Measurements from ENCODE around the gene ORMDL2.
A peak's percentile ranks its signal among the peaks of the same experiment; 100 is the strongest.
"Not testable (repeated sequence)": the region's sequence is repeated elsewhere in the genome, so short reads cannot be mapped to it uniquely, and the experiment has no call there.

Gene ORMDL2

GRCh38 chr12:55829967-55830600, 12.2 kb downstream of the ORMDL2 start:
- DNase-seq (ENCODE audit: low read depth), result peak; percentile 7

DNA sequence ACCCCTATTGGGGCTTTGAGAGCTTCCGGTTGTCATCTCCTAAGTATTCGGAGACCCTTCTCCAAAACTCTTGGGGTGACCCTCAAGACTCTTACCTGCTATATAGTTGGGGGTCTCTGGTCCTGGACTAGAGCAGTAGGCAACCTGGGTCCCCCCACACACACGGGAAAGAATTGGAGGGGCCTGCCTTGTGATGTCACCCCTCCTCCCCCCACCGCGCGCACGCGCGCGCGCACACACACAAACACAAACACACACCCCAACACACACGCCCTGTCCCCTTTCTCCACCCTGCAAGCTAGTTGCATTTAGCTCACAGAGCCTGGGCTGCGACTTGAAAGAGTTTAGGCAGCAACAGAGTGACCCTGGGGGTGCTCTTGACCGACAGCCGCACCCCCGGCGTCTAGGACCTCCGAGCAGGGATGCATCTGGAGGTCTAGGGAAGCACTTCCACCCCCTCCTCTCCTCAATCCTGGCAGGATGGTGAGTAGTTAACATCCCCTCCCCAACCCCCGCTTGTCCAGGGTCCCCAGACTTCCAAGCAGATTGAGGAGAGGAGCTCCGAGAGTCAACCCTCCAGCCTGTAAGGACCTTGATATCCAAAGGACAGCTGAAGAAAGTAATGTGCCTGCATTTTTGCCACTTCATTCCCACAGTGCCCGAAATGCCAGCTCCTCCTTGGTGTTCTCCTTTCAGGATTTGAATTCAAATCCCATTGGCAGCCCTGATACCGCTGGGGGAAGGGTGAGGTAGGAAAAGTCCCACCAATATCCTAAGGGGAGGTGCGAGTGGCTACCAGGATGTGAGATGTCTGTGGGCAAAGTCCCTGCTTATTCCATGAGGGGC, 13.0 kb downstream of the ORMDL2 start:
- DNase-seq (ENCODE audit: low read depth), result peak; percentile 27

GRCh38 chr12:55831447-55831815, 13.6 kb downstream of the ORMDL2 start:
- DNase-seq (ENCODE audit: low read depth), result no peak

DNA sequence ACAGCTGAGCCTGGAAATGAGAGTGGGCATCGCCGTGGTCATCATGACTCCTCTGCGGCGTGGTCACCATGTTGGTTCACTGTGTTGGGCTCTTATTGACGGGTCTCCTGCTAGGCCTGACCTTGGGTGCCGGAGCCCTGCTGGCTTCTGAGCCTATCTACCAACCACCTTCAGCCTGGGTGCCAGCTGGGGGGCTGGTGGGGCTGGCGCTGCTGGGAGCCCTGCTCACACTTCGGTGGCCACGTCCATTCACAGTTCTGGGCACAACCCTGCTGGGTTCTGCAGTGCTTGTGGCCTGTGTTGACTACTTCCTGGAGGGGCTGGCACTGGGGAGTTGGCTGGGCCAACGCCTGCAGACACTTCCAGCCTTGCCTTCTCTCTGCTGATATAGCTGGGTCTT, 15.2 kb downstream of the ORMDL2 start:
- no peak for DNase-seq (ENCODE audit: low read depth)

GRCh38 chr12:55834400-55834799, 16.6 kb downstream of the ORMDL2 start:
- DNase-seq (ENCODE audit: low read depth), result not testable (repeated sequence)

DNA sequence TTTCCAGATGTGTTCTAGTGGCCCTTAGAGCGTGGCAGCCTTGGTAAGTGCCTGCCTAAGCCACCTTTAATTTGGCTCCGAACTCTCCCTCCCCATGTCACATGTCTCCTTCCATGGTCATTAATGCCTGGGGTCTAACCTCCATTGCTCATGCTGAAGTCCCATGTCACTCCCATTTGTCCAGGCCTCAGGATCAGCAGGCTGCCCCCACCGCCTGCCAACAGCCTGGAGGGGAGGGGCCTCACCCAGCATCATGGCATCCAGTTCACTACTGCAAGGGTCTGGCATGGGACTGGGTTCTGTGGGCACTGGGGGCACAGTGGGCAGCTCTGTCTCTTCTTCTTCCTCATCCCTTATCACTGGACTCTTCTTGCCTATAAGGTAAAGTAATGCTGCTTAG, 20.5 kb downstream of the ORMDL2 start:
- DNase-seq (ENCODE audit: low read depth), result no peak

DNA sequence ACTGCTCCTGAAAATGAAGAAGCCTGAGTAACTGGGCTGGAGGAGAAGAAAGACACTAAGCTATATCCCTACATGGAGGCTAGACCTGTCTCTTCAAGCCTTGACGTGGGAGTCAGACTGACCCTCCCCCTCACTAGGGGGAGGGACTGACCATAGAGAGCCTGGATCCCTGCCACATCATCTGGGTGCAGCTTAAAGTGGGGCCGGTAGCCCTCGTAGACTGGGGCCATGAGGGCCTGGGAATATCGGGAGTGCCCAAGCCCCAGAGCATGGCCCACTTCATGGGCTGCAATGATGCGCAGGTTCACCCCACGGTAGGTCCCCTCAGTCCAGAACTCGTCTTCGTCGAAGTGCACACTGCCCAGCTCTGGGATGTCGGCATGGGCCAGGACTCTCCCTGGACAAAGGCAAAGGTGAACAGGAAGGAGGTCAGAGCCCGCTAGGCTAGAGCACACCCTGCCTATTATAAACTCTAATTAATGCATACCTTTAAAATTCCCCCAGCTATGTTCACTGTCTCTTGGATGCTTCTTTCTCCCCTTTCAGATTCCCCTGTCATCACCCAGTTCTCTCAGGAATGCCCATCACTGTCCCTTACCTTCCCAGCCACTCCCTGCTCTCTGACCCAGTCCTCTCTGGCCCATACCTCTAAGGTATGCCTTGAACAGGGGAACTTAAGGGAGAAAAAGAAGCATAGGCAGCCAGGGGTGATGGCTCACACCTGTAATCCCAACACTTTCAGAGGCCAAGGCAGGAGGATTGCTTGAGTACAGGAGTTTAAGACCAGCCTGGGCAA, 21.7 kb downstream of the ORMDL2 start:
- DNase-seq (ENCODE audit: low read depth), result no peak

GRCh38 chr12:55840581-55841351, 22.9 kb downstream of the ORMDL2 start:
- no peak for DNase-seq (ENCODE audit: low read depth)

DNA sequence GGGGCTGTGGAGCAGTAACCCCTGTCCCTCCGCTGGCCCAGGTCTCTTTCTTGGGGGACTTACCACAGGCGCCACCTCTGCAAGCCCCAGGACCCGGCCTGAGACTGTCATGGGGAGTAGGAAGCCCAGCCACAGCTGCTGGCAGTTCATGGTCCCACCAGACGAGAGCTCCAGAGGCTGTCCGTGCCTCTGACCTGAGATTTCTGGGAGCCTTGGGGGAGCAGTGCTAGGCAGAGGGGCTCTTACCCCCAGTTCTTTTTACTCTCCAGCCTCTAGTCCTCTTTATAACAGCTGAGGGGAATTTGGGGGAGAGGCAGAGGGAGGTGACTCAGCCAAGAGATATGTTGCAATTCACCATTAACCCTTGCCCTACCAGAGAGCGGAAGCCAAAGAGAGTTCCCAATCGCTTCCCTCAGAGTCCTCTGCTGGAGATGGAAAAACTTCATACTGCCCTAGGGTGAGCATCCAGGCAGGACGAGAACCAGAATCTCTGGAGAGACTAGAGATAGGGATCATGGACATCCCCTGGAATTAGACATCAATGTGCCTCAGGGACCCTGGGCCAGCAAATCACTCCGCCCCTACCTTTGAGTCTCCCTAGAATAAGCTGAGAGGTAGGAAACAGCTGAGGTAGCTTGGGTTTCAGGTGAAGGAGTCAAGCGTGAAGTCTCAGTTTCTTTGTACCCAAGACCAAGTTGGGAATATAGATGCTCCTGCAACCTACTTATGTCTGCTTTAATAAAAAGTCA, 25.0 kb downstream of the ORMDL2 start, which contains the start of gene MMP19:
MMP19 (minus strand) TSS at position 256 of the 749 bp plus-strand sequence; CDS start at position 150, 106 bp downstream.
- no peak for DNase-seq (ENCODE audit: low read depth)

GRCh38 chr12:55843431-55843830, 25.6 kb downstream of the ORMDL2 start:
- DNase-seq (ENCODE audit: low read depth), result no peak

DNA sequence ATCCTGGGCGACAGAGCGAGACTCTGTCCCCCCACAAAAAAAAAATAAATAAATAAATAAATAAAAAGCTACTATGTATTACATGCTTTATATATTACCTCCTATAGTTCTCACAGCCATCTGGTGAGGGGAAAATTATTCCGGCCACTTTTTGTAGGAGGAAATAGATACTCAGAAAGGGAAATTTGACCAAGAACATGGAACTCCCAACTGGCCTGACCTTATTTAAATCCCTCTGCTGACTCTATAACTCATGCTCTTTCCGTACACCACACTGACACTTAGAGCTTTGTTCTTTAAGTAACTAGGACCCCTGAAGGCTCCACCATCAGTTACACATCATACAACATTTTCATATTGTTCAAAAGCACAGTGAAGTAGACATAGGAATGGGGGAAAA, 27.1 kb downstream of the ORMDL2 start:
- DNase-seq (ENCODE audit: low read depth), result no peak

DNA sequence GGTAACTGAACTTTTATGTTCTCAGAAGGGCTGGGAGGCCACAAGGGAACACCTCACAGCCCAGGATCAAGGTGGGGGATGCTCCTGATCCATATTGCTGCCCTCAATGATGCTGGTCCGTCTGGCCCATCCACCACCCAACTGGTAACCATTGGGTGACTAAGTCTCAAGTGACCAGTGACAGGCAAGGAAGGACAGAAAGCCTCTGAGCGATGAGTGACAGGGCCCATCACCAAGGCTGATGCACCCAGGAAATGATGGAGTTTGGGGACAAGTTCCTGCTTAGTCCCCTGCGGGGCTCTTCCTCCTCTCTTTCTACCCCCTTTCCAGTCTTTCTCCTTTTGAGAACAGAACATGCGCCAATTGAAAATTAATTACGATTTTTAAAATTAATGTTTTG, 27.5 kb downstream of the ORMDL2 start:
- DNase-seq (ENCODE audit: low read depth), result no peak

DNA sequence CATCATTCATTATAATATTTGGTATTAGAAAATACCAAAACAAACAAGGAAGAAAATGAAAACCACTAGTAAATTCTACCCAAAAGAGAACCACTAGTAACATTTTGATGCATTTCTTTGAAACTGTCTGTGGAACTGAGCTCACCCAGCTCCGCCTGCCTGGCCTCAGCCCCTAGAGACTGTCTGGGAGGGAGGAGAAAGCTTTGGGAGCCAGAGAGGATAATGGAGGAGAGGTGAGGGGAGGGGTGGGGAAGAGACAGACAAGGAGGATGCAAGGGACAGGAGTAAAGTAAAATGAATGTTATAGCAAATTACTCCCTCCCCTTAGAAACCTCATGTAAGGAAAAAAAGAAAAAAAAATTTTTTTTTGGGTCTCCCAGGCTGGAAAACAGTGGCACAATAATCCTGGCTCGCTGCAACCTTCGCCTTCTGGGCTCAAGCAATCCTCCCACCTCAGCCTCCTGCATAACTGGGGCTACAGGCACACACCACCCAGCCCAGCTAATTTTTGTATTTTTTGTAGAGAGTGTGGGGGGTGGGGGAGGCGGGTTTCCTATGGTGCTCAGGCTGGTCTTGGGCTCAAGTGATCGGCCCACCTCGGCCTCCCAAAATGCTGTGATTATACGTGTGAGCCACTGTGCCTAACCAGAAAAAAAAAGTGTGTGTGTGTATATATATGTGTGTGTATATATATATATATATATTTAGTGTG, 28.1 kb downstream of the ORMDL2 start:
- no peak for DNase-seq (ENCODE audit: low read depth)

- no peak for DNase-seq (ENCODE audit: low read depth)
Measured at GRCh38 chr12:55847033-55847432, 29.2 kb downstream of the ORMDL2 start.

- DNase-seq (ENCODE audit: low read depth), result no peak
Measured at GRCh38 chr12:55847603-55848291, 29.9 kb downstream of the ORMDL2 start.

DNA sequence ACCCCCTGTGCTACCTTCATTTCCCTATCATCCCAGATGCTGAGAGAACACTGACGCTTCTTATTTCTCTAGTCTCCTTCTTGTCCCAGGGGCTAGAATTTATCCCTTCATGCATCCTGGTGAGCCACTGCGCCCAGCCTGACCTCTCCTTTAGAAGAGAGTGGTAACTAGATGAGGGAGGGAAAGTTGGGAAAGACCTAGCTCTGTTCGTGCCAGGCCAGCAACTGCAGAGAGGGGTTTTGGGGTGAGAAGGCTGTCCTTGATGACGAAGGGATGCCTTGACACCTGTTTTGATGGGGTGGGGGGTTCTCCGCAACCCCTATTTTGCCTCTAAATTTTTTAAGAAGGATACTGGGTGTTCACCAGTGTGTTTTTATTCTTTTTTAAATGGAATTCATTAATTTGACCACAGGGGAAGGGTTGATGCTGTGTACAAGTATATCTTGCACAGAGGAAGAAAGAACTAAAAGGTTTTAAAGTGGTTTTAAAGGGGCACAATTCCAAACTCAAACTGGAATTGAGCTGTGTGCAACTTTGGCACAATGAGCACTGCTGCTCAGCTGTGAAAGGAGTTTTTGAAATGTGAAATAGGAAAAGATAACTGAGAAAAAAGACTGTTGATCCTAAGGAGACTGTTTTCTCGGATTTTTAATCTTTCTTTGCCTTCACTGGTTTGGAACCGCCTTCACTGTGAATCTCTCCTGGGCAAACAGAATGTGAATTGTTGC, 31.9 kb downstream of the ORMDL2 start:
- no peak for DNase-seq (ENCODE audit: low read depth)

GRCh38 chr12:55850401-55850800, 32.6 kb downstream of the ORMDL2 start:
- no peak for DNase-seq (ENCODE audit: low read depth)

GRCh38 chr12:55850893-55851292, 33.1 kb downstream of the ORMDL2 start:
- no peak for DNase-seq (ENCODE audit: low read depth)

- DNase-seq (ENCODE audit: low read depth), result no peak
Measured at GRCh38 chr12:55852740-55853139, 34.9 kb downstream of the ORMDL2 start.

All from activated T-helper 1 cell treated with Interleukin-2 at 50 U/mL for 16 hours (primary cell).